Right ventricle myocardium superior (tissue), 1 donor: ENCODE results near the gene ACTRT3. TPM values are rescaled to one million over a fixed set of nuclear protein-coding genes. Genes with fewer than 3 reads are reported as not detected.

Experiments
- ATAC-seq: fragments of 200-7000 bp; cut with Tn5 transposase; one replicate; pipeline ENCODE4 v1.9.1; 2020; ENCODE audit warnings: mild to moderate bottlenecking; ENCODE audit not compliant: poor library complexity
- DNase-seq: peaks from one replicate; pipeline ENCODE4 v3.0.0-alpha.2; 2020
- intact Hi-C: fragments of 100-400 bp; cut with DNase I; formaldehyde crosslinking; loops from one replicate; pipeline ENCODE4 v1.11.2; 2022
- long read RNA-seq: library from polyadenylated mRNA; unstranded; transcript quantifications from one replicate; pipeline ENCODE4 v2.0.0, GENCODE V29; 2021
- total RNA-seq: library from RNA; stranded (reverse); fragmentation: NEBNext Ultra II Directional; extraction: Animal tissue kit (Norgen Biotek cat#: 25700); gene quantifications from one replicate; pipeline ENCODE4 v1.2.1, GENCODE V29; 2021
- donor health status: DM: no; HTN: yes; CAD: no; lungs with severe emphysema.

ACTRT3 gene
- total RNA-seq: 0.59 TPM
- long read RNA-seq, partial matches to known transcripts: 0 of 1 reads
- long read RNA-seq, other reads (novel, unspliced or antisense): 0 of 1 reads

DNA sequence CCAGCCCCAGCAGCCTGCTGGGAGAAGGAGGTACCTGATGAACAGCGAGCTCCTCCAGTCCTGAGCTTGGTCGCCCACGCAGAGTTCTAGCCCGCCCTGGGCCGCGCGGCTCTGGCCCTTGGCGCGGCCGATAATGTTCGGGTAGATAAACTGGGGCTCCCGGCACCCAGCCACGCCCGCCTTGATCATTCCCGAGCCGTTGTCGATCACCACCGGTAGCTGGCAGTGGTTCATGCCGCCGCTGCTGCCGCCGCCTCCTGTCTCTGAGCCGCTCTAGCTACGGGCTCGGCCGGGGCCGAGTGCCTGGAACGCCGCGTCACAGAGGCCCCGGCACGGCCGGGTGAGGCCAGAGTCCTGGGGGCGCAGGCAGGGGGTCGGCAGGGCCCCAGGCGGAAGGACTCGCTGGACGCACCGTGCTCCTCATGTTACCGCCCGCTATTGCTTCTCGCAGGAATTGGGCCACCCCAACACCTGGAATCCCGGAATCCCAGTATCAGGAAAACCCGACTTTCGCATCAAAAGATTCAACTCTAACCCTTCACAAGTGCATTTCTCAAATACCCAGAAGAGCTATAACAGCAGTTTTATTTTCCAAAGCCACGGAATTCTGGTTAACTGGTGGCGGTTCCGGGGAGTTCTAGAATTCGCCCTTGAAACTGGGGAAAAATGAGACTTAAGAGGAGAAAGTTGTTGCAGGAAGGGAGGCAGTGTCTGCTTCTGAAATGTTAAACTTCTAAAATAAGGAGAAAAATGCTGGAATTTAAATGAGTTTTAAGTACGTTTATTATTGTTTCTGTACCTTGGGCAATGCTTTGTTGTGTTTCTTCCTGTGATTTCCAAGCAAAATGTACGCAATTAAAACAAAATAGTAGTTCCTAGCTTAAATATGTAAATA, at the start of gene ACTRT3:
Gene ACTRT3, minus strand, starts transcription at position 275 of the 895 bp plus-strand sequence. Its CDS starts 41 bp downstream, at position 234.
- ATAC-seq (peak; percentile 25), DNase-seq (peak; percentile 83)
- intact Hi-C loops: loop anchor here (10.0 kb wide), 1 partner anchor 195 kb away; the partner anchor contains the start of gene SEC62

GRCh38 chr3:169818316-169818715, 49.0 kb upstream of the ACTRT3 start:
- no peak for ATAC-seq
- no peak for DNase-seq
- intact Hi-C loops: no loop called here

- ATAC-seq: no peak
- intact Hi-C loops: no loop called here
Measured at GRCh38 chr3:169815590-169816150, 46.3 kb upstream of the ACTRT3 start.

DNA sequence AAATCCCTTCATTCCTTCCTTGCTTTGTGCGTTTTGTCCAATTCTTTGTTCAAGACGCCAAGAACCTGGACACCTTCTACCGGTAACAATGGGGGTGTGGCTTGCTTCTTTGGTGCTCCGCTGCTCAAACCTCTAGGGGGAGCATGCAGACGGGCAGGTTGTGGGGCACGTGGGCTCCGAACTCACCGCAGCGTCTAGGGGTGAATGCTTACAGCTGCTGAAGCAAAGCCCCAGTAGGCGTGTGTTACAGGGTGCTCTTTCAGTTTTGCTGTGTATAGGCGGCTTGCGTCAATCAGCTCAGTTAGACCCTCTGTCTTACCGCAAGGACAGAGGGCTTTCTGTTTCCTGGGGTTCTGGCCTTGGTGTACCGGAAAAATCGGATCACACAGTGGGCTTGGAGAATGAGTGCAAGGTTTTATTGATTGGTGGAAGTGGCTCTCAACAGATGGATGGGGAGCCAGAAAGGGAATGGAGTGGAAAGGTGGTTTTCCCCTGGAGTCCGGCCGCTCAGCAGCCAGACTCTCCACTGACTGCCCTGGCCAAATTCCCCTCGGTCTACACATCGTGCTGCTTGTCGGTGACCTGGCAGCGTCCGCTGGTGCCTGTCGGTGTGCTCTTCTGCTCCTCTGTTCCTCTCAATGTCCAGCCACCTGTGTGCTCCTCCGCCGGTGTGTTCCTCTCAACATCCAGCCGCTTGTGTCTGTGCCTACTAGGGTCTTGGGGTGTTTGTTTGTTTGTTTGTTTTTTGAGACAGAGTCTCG, 44.6 kb upstream of the ACTRT3 start:
- ATAC-seq (no peak), DNase-seq (peak; percentile 41)
- intact Hi-C loops: no loop called here

More at GRCh38 chr3:169815590-169816150, 46.3 kb upstream of the ACTRT3 start:
- DNase-seq: no peak

DNA sequence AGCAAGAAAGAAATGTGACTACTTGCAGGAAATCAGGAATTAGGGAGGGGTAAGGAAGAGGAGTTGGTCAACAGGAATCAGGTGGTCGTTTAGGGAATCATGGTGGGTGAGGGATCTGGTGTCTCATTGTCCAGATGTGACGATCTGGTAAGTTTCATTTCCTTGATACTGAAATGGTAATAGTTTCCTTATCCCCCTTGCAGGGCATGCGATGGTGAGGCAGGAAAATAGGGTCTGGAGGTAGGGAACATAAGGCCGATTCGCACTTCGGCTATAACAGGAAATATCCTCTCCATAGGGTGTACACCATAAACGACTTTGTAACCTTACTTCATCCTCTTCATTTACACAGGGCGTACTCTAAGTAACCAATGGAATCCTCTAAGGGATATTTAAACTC, 43.9 kb upstream of the ACTRT3 start:
- ATAC-seq: no peak
- no peak for DNase-seq
- intact Hi-C loops: no loop called here

DNA sequence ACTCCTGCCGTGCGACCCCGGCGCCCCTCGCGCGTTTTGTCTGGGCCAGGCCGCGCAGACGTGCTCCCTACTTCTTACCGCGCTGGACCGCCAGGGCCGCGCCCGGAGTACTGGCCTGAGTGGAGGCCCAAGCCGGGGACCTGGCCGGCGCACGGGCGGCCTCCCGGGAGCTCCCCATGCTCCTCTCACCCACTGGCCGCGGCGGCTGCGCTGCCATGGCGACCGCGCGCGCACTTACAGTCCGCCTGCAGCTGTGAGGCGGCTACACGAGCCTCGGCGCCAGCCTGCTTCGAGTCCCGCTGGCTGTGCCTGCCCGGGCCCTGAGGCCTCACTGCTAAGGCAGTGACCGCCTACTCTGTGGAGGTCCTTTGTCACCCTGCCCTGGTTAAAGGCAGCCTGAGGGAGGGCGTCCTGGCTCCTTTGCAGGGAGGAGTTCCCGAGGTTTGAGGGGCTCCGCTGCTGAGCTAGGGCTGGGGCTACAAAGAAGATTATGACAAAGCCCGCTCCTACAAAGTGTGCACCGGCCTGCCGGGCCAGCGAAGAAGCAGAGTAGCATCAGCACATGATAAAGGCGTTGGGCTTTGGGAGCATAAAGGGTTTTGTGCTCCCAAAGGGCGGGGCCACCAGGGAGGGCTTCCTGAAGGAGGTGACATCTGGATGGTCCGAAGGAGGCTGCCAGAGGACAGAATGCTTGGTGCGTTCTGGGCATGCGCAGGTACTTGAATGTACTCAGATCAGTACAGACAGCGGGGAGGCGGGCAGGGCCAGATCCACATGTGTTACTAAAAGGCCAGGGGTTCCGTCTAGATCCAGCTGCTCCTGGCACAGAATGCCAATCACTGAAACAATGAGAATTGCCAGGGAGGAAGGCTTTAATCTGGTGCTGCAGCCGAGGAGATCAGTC, 43.2 kb upstream of the ACTRT3 start, which contains the start of the genes LRRC34 and LRRIQ4:
Gene LRRC34, minus strand, starts transcription at position 573 of the 904 bp plus-strand sequence. Its CDS starts 356 bp downstream, at position 217.
Gene LRRIQ4, plus strand, starts transcription at position 539 of the 904 bp plus-strand sequence. CDS start 9,052 bp downstream, outside the sequence.
- ATAC-seq (peak; percentile 95), DNase-seq (peak; percentile 89)
- intact Hi-C loops: no loop called here

DNA sequence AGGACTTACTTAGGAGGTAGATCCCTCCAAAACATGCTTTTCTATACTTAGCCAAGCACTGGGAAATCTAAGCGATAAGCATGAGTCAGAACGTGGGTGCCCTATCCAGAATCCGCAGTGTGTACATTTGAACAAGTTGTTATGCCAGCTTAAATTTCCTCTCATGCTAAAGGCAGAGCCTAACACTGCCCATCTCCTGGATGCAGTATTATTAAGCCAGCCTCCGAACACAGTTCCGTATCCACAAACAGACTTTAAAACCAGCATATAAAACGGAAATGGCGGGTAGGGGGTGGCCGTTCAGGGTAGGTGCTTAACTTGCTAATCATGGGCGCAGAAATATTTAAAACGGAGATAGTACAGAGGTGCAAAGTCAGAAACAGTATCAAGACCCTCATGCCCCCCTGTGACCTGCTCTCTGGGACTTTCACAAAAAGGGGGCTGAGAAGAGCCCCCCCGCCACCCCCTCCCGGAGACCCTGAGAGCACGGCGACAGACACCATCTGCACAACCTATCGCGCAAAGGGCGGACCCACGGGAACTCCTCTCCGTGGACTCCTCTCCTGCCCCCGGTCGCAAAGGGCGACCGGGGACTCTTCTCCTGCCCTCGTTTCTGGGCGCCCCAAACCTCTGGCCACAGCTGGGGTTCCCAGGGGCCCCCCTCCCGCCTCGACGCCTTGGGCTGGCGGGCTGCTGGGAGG, 42.4 kb upstream of the ACTRT3 start:
- DNase-seq (no peak), ATAC-seq (peak; percentile 72)
- intact Hi-C loops: no loop called here

DNA sequence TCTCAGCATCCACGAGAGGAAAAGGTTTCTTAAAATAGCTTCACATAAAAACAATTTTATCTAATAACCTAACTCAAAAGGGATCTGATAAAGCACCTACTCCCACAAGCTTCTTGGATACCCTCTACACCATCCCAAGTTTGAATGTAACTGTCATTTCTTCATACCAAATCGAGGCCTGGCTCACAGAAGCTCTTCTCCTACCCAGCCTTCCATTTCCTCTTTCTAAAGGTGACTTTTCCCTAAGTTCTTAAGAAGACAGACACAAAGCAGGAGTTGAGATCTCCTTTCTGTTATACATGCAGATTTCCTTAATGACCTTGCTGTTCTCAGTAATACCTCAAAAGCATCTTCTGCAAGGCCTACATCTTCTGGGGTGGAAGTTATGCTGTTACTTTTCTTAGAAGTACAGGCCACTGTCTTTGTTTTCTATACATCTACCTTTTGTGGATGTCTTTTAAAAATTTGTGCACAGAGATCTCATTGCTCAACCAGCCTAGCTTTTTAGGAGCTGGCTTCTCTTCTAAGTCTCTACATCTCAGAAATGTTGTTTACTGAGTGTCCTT, 40.0 kb upstream of the ACTRT3 start:
- DNase-seq: no peak
- intact Hi-C loops: no loop called here
- no peak for ATAC-seq

DNA sequence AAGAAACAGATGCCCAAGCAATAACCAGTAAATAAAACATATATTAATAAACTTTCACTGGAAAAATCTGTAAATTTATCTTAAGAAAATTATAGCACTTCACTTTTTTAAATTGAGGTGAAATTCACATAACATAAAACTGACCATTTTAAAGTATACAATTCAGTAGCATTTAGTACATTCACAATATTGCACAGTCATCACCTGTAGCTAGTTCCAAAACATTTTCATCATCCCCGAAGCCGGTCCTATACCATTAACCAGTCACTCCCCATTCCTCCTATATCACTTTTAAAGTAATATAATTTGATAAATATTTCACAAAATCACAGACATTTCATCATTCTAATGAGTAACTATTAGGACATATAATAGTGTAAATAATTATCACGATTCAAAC, 35.3 kb upstream of the ACTRT3 start:
- intact Hi-C loops: no loop called here
- DNase-seq: no peak
- no peak for ATAC-seq

- intact Hi-C loops: loop anchor here (10.0 kb wide), 1 partner anchor 192 kb away; no protein-coding TSS in a partner anchor
- ATAC-seq (peak; percentile 20), DNase-seq (no peak)
Measured at GRCh38 chr3:169792359-169792758, 23.0 kb upstream of the ACTRT3 start.

GRCh38 chr3:169790687-169791429, 21.5 kb upstream of the ACTRT3 start:
- ATAC-seq: no peak
- DNase-seq: no peak
- intact Hi-C loops: loop anchor here (10.0 kb wide), 1 partner anchor 194 kb away; no protein-coding TSS in a partner anchor

DNA sequence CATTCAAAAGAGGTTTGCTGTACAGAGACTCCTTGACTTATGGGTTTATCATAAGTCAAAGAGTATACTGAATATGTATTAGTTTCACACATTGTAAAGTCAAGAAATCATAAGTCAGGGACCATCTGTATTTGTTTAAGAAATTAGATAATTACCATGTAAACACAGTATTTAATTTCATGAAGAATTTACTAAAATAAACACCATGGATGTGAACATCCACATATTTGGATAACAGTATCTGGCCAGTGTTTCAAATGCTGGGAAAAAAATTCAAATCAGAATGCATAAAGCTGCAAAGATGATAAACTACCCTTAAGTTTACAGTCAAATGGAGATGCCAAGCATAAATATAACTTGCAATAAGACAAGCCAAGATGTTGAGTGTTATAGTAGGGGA, 20.9 kb upstream of the ACTRT3 start:
- DNase-seq (no peak), ATAC-seq (no peak)
- intact Hi-C loops: loop anchor here (10.0 kb wide), 1 partner anchor 195 kb away; no protein-coding TSS in a partner anchor

- intact Hi-C loops: no loop called here
- ATAC-seq (no peak), DNase-seq (no peak)
Measured at GRCh38 chr3:169787791-169788190, 18.4 kb upstream of the ACTRT3 start.

- intact Hi-C loops: no loop called here
- DNase-seq: no peak
- ATAC-seq: no peak
Measured at GRCh38 chr3:169787120-169787519, 17.8 kb upstream of the ACTRT3 start.

- DNase-seq (no peak), ATAC-seq (peak; percentile 51)
- intact Hi-C loops: no loop called here
Measured at GRCh38 chr3:169781209-169781855, 12.0 kb upstream of the ACTRT3 start.

DNA sequence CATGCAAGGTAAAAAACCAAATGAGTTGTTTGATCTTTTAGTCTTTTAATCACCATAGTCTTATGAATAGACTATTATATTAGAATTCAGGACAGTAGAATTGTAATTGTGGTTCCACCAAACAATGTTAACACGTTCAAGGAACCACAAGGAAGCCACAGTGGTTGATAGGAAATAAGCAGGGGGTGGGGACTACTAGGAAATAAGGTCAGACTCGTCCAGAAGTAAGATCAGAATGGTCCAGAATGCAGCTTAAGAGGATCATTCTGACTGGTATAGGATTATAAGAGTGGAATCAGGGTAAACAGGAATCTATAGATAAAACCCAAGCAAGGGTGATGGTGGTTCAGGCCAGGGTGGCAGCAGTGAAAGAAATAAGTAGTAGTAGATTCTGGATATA, 11.4 kb upstream of the ACTRT3 start:
- intact Hi-C loops: no loop called here
- DNase-seq: no peak
- no peak for ATAC-seq
